Activated CD8-positive, alpha-beta memory T cell treated with anti-CD3 and anti-CD28 coated beads, Interleukin-2, amount 50 U/mL, for 1 hour (primary cell): ENCODE data around the gene AGBL5.

Experiments
- DNase-seq: peaks from one replicate; pipeline ENCODE4 v3.0.0-alpha.2; 2020; ENCODE audit errors: extremely low read depth

The AGBL5 gene

GRCh38 chr2:27050996-27051901, at the start of gene AGBL5:
Gene AGBL5, plus strand, starts transcription at chr2:27051668. Its CDS starts 1,291 bp downstream, at chr2:27052959.
- DNase-seq, result peak; percentile 94

- no peak for DNase-seq
Measured at GRCh38 chr2:27001950-27002349, 49.5 kb upstream of the AGBL5 start.

- no peak for DNase-seq
Measured at GRCh38 chr2:27003007-27003406, 48.5 kb upstream of the AGBL5 start.

GRCh38 chr2:27003857-27004256, 47.6 kb upstream of the AGBL5 start:
- no peak for DNase-seq

- no peak for DNase-seq
Measured at GRCh38 chr2:27006602-27007415, 44.7 kb upstream of the AGBL5 start.

- no peak for DNase-seq
Measured at GRCh38 chr2:27007416-27008374, 43.8 kb upstream of the AGBL5 start.

- DNase-seq, result no peak
Measured at GRCh38 chr2:27008678-27009077, 42.8 kb upstream of the AGBL5 start.

GRCh38 chr2:27009083-27009482, 42.4 kb upstream of the AGBL5 start:
- DNase-seq, result no peak

- DNase-seq, result no peak
Measured at GRCh38 chr2:27009716-27010115, 41.8 kb upstream of the AGBL5 start.

GRCh38 chr2:27010139-27010538, 41.3 kb upstream of the AGBL5 start:
- no peak for DNase-seq

GRCh38 chr2:27013738-27014137, 37.7 kb upstream of the AGBL5 start:
- no peak for DNase-seq

GRCh38 chr2:27014771-27015433, 36.6 kb upstream of the AGBL5 start:
- DNase-seq, result no peak

- DNase-seq, result no peak
Measured at GRCh38 chr2:27016801-27017325, 34.6 kb upstream of the AGBL5 start.

- no peak for DNase-seq
Measured at GRCh38 chr2:27018142-27018541, 33.3 kb upstream of the AGBL5 start.

- DNase-seq, result no peak
Measured at GRCh38 chr2:27019459-27019858, 32.0 kb upstream of the AGBL5 start.

- no peak for DNase-seq
Measured at GRCh38 chr2:27019931-27020855, 31.3 kb upstream of the AGBL5 start.

- DNase-seq, result no peak
Measured at GRCh38 chr2:27021253-27022049, 30.0 kb upstream of the AGBL5 start.

- DNase-seq, result no peak
Measured at GRCh38 chr2:27023740-27024139, 27.7 kb upstream of the AGBL5 start.

GRCh38 chr2:27024188-27024587, 27.3 kb upstream of the AGBL5 start:
- DNase-seq, result no peak
